GM21576 (cell line): ENCODE measurements around the gene IFT81.

Source experiments
- ATAC-seq: cut with Tn5 transposase; IDR thresholded peaks from one replicate; pipeline ENCODE4 v1.9.1; 2021; ENCODE audit warnings: mild to moderate bottlenecking, moderate library complexity; ENCODE audit not compliant: unreplicated experiment

IFT81 gene

GRCh38 chr12:110156766-110157165 is 32.6 kb downstream of the IFT81 start:
- ATAC-seq: no peak

GRCh38 chr12:110157539-110157938 is 33.4 kb downstream of the IFT81 start:
- ATAC-seq: no peak

GRCh38 chr12:110159671-110160245 is 35.6 kb downstream of the IFT81 start:
- no peak for ATAC-seq

GRCh38 chr12:110165540-110166159 is 41.5 kb downstream of the IFT81 start:
- peak; percentile 62 for ATAC-seq

DNA sequence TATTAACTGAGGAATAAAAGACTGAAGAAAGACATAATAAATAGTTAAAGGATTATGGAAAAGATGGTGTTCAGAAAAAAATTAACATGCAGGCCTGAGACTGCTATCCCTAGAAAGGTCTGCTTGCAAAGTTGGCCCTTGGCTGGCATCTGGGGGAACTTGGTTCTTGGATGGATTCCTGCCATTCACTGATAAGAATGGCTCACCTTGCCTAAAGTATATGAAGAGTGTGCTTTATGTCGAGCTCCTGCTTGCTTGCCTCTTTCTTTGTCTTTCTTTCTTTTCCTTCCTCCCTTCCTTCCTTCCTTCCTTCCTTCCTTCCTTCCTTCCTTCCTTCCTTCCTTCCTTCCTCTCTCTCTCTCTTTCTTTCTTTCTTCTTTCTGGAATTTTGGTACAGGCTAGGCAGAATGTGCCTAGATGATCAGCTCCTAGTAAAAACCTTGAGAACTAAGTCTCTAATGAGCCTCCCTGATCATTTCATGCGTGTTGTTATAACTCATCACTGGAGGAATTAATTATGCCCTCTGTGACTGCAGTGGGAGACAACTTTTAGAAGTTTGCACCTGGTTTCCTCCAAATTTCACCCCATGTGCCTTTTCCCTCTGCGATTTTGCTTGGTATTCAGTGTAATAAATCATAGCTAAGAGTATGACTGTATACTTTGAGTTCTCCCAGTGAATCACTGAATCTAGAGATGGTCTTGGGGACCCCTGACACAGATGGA is 44.7 kb downstream of the IFT81 start:
- ATAC-seq: no peak

DNA sequence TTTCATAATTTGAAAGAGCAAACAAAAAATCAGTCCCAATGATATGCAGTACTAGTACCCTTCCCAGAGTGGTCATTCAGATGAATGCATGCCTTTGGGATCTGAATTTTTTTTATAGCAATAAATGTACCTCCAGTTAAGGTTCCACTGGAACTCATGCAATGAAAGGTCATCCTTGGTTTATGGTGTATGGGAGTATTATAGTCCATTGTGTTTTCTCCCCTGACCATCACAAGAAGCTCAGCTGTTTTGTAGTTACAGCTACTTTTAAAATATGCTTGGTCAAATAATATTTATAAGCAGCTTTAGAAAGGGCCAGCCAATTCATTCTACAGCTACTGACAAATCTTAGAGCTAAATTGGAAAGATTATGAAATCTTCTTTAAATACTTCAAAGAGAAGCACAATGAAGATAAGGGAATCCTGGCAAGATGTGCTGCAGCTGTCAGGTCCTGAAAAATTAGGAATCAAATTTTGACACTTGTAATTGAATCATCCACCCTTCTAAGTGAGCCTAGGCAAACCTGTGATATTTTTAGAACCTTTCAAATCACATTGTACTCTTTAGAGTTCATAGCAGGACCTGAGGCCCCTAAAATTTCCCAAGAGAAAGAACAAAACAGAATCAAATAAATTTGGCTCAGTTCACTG is 46.5 kb downstream of the IFT81 start:
- no peak for ATAC-seq

DNA sequence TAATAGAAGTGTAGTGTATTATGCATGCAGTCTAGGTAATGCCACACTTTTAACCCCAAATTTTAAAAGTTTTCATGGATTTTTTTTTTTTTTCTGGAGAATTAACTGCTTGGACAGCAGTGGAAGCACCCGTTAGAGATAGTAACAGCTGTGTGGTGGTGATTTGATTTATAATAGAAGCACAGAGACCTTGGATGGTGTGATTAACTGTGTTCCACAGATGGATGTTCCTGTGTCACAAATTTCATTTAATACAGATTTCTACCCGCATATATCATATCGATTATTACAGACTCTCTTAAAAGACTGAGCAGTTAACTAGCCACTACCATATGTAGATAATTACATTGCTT is 47.0 kb downstream of the IFT81 start:
- ATAC-seq: no peak

GRCh38 chr12:110171636-110172035 is 47.5 kb downstream of the IFT81 start:
- no peak for ATAC-seq

DNA sequence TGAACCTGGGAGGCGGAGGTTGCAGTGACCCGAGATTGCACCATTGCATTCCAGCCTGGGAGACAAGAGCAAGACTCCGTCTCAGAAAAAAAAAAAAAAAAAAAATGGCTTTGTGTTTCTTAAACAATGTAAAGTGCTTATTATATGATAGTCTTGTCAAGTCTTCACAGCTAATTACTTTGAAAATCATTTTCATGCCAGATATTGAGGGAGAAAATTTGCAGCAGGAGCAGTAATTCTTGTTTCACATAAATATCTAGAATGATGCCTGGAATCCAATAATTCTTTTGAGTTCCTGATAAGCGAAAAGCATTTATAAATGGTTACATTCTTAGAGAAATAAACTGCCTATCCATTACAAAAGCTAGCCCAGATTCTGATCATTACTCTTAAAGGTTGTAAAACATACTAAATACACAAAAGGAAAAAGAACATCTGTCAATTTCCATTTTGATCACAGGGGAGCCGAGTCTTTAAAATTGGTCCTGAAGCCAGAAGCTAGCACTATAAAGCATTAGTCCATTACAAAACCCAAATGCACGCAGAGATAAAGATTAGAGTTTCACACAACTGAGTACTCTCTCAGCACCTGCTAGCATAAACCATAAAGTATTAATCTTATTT is 50.3 kb downstream of the IFT81 start:
- no peak for ATAC-seq

- no peak for ATAC-seq
Measured at GRCh38 chr12:110175201-110175600, 51.0 kb downstream of the IFT81 start.

DNA sequence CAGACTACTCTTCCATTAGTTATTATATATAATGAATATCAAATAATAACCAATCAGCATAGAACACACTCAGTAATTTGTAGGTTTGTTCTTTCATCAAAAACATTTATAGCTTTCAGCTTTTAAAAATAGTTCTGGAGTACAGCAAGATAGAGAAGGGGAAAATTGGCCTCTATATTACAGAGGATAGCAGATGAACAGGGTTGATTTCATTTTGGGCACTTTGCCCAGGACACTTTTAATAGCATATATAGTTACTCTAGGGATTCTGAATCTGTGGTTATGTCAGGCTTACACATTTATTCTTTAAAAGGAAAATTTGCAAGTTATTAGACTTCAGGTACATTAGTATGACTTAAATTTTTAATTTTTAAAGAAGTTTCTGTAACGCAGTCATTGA is 52.6 kb downstream of the IFT81 start:
- ATAC-seq: no peak

- ATAC-seq: no peak
Measured at GRCh38 chr12:110179291-110179690, 55.1 kb downstream of the IFT81 start.

DNA sequence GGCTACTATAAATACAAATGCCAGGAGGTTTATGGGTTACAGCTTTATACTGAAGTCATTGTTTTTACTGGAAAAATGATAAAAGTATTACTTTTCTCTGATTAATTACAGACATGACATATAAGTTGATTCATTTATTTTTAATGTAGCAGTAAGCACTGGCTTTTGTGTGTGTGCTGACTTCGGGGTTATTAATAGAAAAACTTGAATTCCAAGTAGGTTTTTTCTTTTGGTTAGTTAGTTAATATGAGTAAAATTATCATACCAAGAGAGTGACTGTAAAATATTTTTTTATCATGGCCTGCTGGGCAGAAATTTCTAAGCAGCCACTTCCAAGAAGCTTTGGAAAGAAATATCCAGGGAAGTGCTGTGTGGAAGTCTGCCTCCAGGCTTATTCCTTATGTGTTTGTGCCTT is 56.4 kb downstream of the IFT81 start:
- no peak for ATAC-seq

DNA sequence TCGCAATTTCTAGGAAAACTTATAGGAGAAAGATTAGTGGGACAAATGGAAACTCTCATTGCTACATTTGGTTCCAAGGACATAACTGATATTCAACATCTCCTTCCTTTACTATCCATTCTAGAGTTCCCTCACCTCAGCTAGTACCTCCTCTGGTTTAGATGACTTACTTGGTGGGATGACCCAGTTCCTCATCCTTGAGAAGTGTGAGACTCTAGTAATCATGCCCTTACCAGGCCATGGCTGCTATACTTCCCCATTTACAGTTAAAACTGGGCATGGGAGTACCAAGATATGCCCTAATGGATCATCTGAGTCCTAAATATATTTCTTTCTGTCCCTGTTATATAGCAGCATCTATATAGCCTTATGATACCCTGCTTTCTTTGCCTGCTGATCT is 58.1 kb downstream of the IFT81 start:
- ATAC-seq: no peak

- ATAC-seq: no peak
Measured at GRCh38 chr12:110183386-110183785, 59.2 kb downstream of the IFT81 start.

- no peak for ATAC-seq
Measured at GRCh38 chr12:110185626-110186025, 61.5 kb downstream of the IFT81 start.

DNA sequence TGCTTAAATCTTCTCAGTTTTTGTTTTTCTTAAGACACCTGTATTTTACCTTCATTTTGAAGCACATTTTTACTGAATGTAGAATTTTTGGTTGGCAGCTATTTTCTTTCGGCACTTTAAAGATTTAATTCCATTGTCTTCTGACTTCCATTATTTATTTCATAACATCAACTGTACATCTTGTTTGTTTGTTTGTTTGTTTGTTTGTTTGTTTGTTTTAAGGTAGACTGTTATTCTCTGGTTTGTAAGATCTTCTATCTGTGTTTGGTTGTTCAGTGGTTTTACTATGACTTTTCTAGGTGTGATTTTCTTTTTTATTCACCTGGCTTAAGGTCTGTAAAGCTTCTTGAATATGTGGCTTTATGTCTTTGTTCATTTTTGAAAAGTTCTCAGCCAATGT is 61.9 kb downstream of the IFT81 start:
- ATAC-seq: no peak

- ATAC-seq: no peak
Measured at GRCh38 chr12:110193196-110193595, 69.0 kb downstream of the IFT81 start.

DNA sequence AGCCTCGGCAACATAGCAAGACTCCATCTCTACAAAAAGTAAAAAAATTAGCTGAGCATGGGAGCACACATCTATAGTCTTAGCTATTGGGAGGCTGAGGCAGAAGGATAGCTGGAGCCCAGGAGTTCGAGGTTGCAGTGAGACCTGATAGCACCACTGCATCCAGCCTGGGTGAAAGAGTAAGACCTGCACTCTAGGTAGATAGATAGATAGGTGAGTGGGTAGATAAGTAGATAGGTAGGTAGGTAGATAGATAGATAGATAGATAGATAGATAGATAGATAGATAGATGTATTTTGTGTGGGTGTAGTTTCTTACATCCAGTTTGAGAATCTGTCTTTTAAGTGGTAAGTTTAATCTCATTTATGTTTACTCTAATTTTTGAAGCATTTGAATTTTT is 72.8 kb downstream of the IFT81 start:
- ATAC-seq: no peak

GRCh38 chr12:110198386-110198785 is 74.2 kb downstream of the IFT81 start:
- ATAC-seq: no peak

GRCh38 chr12:110199339-110200123 is 75.4 kb downstream of the IFT81 start:
- ATAC-seq: no peak
